ENCODE results near the gene PLXNA4. TPM values are rescaled to one million over a fixed set of nuclear protein-coding genes. Genes with fewer than 3 reads are reported as not detected.

Gene PLXNA4
- total RNA-seq, 2 donors from 2014 or later = 12.2 to 27.7 TPM

DNA sequence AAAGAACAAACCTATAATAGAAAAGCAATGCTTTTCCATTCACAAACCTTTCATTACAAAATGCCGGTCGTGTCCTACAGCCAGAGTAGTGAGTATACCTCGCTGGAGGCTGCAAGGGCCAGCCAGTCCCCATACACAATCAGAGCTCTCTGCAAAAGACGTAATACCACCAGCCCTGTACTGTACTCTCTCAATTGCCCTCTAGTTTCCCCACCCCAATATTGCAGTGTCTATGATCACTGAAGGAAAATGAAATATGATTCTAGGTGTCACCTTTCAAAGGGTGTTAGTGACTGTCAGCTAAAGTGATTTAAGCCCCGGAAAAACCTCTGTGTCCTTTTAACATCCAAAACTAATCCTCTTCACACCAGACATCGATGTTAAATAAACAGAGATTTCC is 24.8 kb downstream of the PLXNA4 start:
- Histone ChIP-seq H3K4me3 (no peak overlapping the region), H3K27me3 (replicated peaks; ENCODE audit: insufficient read depth) (no peaks in the 10 kb centered on the region), H3K4me1 (ENCODE audit: control insufficient read depth in 1 of 2, low read depth in 2 of 2) (no peaks in the 10 kb centered on the region), H3K36me3 (no peaks in the 10 kb centered on the region), H3K27ac (no peak overlapping the region), H3K9me3 (peaks cover 3% of the 10 kb centered on the region)
- DNase-seq (ENCODE audit: low spot score) (no peak), ATAC-seq (ENCODE audit: insufficient number of reproducible peaks, low FRiP score, low read depth) (no peak)
- TF ChIP-seq, protein P1, sequence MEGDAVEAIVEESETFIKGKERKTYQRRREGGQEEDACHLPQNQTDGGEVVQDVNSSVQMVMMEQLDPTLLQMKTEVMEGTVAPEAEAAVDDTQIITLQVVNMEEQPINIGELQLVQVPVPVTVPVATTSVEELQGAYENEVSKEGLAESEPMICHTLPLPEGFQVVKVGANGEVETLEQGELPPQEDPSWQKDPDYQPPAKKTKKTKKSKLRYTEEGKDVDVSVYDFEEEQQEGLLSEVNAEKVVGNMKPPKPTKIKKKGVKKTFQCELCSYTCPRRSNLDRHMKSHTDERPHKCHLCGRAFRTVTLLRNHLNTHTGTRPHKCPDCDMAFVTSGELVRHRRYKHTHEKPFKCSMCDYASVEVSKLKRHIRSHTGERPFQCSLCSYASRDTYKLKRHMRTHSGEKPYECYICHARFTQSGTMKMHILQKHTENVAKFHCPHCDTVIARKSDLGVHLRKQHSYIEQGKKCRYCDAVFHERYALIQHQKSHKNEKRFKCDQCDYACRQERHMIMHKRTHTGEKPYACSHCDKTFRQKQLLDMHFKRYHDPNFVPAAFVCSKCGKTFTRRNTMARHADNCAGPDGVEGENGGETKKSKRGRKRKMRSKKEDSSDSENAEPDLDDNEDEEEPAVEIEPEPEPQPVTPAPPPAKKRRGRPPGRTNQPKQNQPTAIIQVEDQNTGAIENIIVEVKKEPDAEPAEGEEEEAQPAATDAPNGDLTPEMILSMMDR (IDR thresholded peaks at IDR 0.05) = no peak

GRCh38 chr7:132548489-132549078 is 27.7 kb downstream of the PLXNA4 start:
- Histone ChIP-seq H3K9me3 (peaks cover 3% of the 10 kb centered on the region), H3K4me3 (no peak overlapping the region), H3K27me3 (replicated peaks; ENCODE audit: insufficient read depth) (no peaks in the 10 kb centered on the region), H3K4me1 (ENCODE audit: control insufficient read depth in 1 of 2, low read depth in 2 of 2) (no peaks in the 10 kb centered on the region), H3K27ac (no peak overlapping the region), H3K36me3 (no peaks in the 10 kb centered on the region)
- TF ChIP-seq, protein P1 (IDR thresholded peaks at IDR 0.05) = no peak
- DNase-seq (ENCODE audit: low spot score) = no peak
- no peak for ATAC-seq (ENCODE audit: insufficient number of reproducible peaks, low FRiP score, low read depth)

DNA sequence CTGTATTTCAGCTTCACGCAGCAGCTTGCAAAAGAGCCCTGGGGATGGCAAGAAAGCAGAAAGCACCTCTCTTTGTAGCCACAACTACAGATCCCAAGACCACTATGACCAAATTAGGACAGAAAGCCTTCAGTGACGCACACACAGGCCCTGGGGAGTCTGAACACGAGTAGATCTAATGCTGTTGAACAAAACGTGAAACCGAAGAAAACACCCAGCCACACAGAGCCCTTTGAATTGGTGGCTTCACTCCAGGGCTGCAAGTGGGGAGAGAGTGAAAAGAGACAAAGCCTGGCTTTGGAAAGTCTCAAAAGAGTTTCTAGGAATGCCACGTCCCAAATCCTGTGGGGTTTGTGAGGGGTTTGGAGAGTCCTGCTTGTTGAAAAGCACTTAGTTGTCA is 28.4 kb downstream of the PLXNA4 start:
- H3K4me1 ChIP-seq (ENCODE audit: control insufficient read depth in 1 of 2, low read depth in 2 of 2) = no peaks in the 10 kb centered on the region
- DNase-seq (ENCODE audit: low spot score) = no peak
- no peak overlapping the region for H3K27ac ChIP-seq
- ATAC-seq (ENCODE audit: insufficient number of reproducible peaks, low FRiP score, low read depth) = no peak
- peaks cover 8% of the 10 kb centered on the region for H3K9me3 ChIP-seq
- no peaks in the 10 kb centered on the region for H3K27me3 ChIP-seq (replicated peaks; ENCODE audit: insufficient read depth)
- TF ChIP-seq, protein P1 (IDR thresholded peaks at IDR 0.05) = no peak
- no peak overlapping the region for H3K4me3 ChIP-seq
- peaks cover 5% of the 10 kb centered on the region for H3K36me3 ChIP-seq

DNA sequence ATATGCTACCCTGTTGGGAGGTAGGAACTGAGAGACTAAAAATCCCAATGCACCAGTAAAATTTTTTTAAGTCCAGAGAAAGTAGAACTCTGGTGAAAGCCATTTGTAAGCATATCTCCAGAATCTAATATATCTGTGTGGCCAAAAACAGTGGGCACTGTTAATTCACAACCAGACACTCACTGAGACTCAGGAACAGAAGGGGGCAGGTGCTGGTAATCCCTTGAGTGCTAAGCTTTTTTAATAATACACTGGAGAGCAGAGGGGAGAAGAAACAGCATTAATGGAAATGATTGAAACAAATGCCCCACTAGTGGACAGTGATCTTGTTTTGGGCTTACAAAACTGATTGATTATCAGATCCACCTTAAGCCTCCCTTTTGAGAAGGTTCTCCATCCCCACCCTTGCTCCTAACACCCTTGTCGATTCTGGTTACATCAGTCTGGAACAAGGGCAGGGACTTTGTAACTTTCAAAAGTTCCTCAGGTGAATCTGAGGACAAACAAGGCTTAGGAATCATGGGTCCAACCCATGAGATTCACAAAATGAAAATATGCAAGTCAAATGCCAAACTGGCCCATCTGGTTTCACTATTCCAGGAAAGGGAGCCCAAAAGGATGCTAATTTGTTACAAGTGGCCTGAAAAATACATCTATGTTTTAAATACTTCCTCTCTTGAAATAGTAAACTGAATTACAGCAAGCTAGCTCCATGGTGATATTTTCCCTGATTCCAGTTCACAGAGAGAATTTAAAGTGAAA is 29.7 kb downstream of the PLXNA4 start:
- H3K4me1 ChIP-seq (ENCODE audit: control insufficient read depth in 1 of 2, low read depth in 2 of 2) = no peaks in the 10 kb centered on the region
- no peak overlapping the region for H3K4me3 ChIP-seq
- H3K36me3 ChIP-seq = peaks cover 5% of the 10 kb centered on the region
- TF ChIP-seq, protein P1 (IDR thresholded peaks at IDR 0.05) = no peak
- ATAC-seq (ENCODE audit: insufficient number of reproducible peaks, low FRiP score, low read depth) (no peak), DNase-seq (ENCODE audit: low spot score) (no peak)
- no peak overlapping the region for H3K27ac ChIP-seq
- peaks cover 9% of the 10 kb centered on the region for H3K9me3 ChIP-seq
- H3K27me3 ChIP-seq (replicated peaks; ENCODE audit: insufficient read depth) = no peaks in the 10 kb centered on the region

- H3K27me3 ChIP-seq (replicated peaks; ENCODE audit: insufficient read depth) = no peaks in the 10 kb centered on the region
- DNase-seq (ENCODE audit: low spot score) (no peak), ATAC-seq (ENCODE audit: insufficient number of reproducible peaks, low FRiP score, low read depth) (no peak)
These were observed 30.5 kb downstream of the PLXNA4 start for GRCh38 chr7:132545756-132546155.

More at GRCh38 chr7:132545756-132546155, 30.5 kb downstream of the PLXNA4 start:
- no peak overlapping the region for H3K27ac ChIP-seq
- H3K36me3 ChIP-seq = peaks cover 5% of the 10 kb centered on the region
- peaks cover 6% of the 10 kb centered on the region for H3K9me3 ChIP-seq
- no peaks in the 10 kb centered on the region for H3K4me1 ChIP-seq (ENCODE audit: control insufficient read depth in 1 of 2, low read depth in 2 of 2)
- no peak overlapping the region for H3K4me3 ChIP-seq
- TF ChIP-seq, protein P1 (IDR thresholded peaks at IDR 0.05) = no peak

Data from thoracic aorta (tissue), 2 donors.